ENCODE results near the gene ATXN3.
"Not testable (repeated sequence)": the region's sequence is repeated elsewhere in the genome, so short reads cannot be mapped to it uniquely, and the experiment has no call there.

Gene ATXN3

GRCh38 chr14:92074555-92074954 is 31.8 kb downstream of the ATXN3 start:
- no peak overlapping the region for H3K14ac ChIP-seq (ENCODE audit: low read length)
- no peaks in the 10 kb centered on the region for H3K9me3 ChIP-seq (ENCODE audit: insufficient read depth, low read depth, low read length)
- peaks cover 9 to 10% of the 10 kb centered on the region in 2 experiments for H3K36me3 ChIP-seq (ENCODE audit: control insufficient read depth in 1 of 2, insufficient read depth in 2 of 2, low read length in 2 of 2)
- H2BK12ac ChIP-seq (ENCODE audit: low read length) = no peak overlapping the region
- H3K79me2 ChIP-seq (ENCODE audit: control insufficient read depth, insufficient read depth, low read length, poor library complexity) = no peaks in the 10 kb centered on the region
- no peak overlapping the region for H4K12ac ChIP-seq (ENCODE audit: low read depth, low read length)
- no peak overlapping the region for H3K4ac ChIP-seq (ENCODE audit: low read depth, low read length)
- no peaks in the 10 kb centered on the region for H3K79me1 ChIP-seq (ENCODE audit: low read length)
- H4K8ac ChIP-seq (ENCODE audit: low read depth, low read length) = no peak overlapping the region
- H3K9ac ChIP-seq (ENCODE audit: low read length) = no peak overlapping the region
- H2BK120ac ChIP-seq (ENCODE audit: insufficient read depth, low read length, poor library complexity) = no peak overlapping the region
- no peak overlapping the region for H3K18ac ChIP-seq (ENCODE audit: low read length)
- no peak overlapping the region for H3K4me2 ChIP-seq (ENCODE audit: low read length)
- no peaks in the 10 kb centered on the region for H3K27me3 ChIP-seq (ENCODE audit: insufficient read depth, low read length)
- DNase-seq = no peak
- no peak overlapping the region for H2AK5ac ChIP-seq (ENCODE audit: low read length)
- H4K91ac ChIP-seq (ENCODE audit: low read depth, low read length) = no peak overlapping the region
- H2AFZ ChIP-seq (ENCODE audit: insufficient read depth, low read length, poor library complexity) = no peak overlapping the region
- no peak overlapping the region for H3K23ac ChIP-seq (ENCODE audit: low read length)
- H3K4me1 ChIP-seq (ENCODE audit: control insufficient read depth in 1 of 2, insufficient read depth in 2 of 2, low read length in 2 of 2) = no peaks in the 10 kb centered on the region
- no peak overlapping the region for H2BK5ac ChIP-seq (ENCODE audit: low read depth, low read length, poor library complexity)
- no peak overlapping the region for H3K4me3 ChIP-seq (ENCODE audit: low read depth, low read length)
- no peak overlapping the region for H3K27ac ChIP-seq (ENCODE audit: low read depth, low read length)

- no peak overlapping the region for H2AFZ ChIP-seq (ENCODE audit: insufficient read depth, low read length, poor library complexity)
- H3K4me1 ChIP-seq (ENCODE audit: control insufficient read depth in 1 of 2, insufficient read depth in 2 of 2, low read length in 2 of 2) = peaks cover 0 to 2% of the 10 kb centered on the region in 2 experiments
- no peak for DNase-seq
- no peak overlapping the region for H4K12ac ChIP-seq (ENCODE audit: low read depth, low read length)
- no peak overlapping the region for H3K9ac ChIP-seq (ENCODE audit: low read length)
- H2BK120ac ChIP-seq (ENCODE audit: insufficient read depth, low read length, poor library complexity) = no peak overlapping the region
- H3K4ac ChIP-seq (ENCODE audit: low read depth, low read length) = no peak overlapping the region
- H3K4me3 ChIP-seq (ENCODE audit: low read depth, low read length) = no peak overlapping the region
- H3K14ac ChIP-seq (ENCODE audit: low read length) = no peak overlapping the region
- H3K79me2 ChIP-seq (ENCODE audit: control insufficient read depth, insufficient read depth, low read length, poor library complexity) = no peaks in the 10 kb centered on the region
- no peak overlapping the region for H4K8ac ChIP-seq (ENCODE audit: low read depth, low read length)
- H2BK12ac ChIP-seq (ENCODE audit: low read length) = no peak overlapping the region
- no peak overlapping the region for H3K27ac ChIP-seq (ENCODE audit: low read depth, low read length)
- no peak overlapping the region for H3K18ac ChIP-seq (ENCODE audit: low read length)
- no peak overlapping the region for H4K91ac ChIP-seq (ENCODE audit: low read depth, low read length)
- H3K23ac ChIP-seq (ENCODE audit: low read length) = no peak overlapping the region
- no peaks in the 10 kb centered on the region for H3K9me3 ChIP-seq (ENCODE audit: insufficient read depth, low read depth, low read length)
- H3K36me3 ChIP-seq (ENCODE audit: control insufficient read depth in 1 of 2, insufficient read depth in 2 of 2, low read length in 2 of 2) = no peaks in the 10 kb centered on the region
- H2AK5ac ChIP-seq (ENCODE audit: low read length) = no peak overlapping the region
- WGBS (ENCODE audit: extremely low coverage, insufficient coverage, insufficient read length) = no CpG with 5 or more reads among the region's 9 CpGs
- no peaks in the 10 kb centered on the region for H3K27me3 ChIP-seq (ENCODE audit: insufficient read depth, low read length)
- no peak overlapping the region for H3K4me2 ChIP-seq (ENCODE audit: low read length)
- H3K79me1 ChIP-seq (ENCODE audit: low read length) = no peaks in the 10 kb centered on the region
- no peak overlapping the region for H2BK5ac ChIP-seq (ENCODE audit: low read depth, low read length, poor library complexity)
These were observed 48.1 kb downstream of the ATXN3 start for GRCh38 chr14:92058006-92058917.

- WGBS (ENCODE audit: extremely low coverage, insufficient coverage, insufficient read length) = no CpG with 5 or more reads among the region's 3 CpGs
- H3K9ac ChIP-seq (ENCODE audit: low read length) = no peak overlapping the region
These were observed 56.6 kb downstream of the ATXN3 start for GRCh38 chr14:92049781-92050180.

DNA sequence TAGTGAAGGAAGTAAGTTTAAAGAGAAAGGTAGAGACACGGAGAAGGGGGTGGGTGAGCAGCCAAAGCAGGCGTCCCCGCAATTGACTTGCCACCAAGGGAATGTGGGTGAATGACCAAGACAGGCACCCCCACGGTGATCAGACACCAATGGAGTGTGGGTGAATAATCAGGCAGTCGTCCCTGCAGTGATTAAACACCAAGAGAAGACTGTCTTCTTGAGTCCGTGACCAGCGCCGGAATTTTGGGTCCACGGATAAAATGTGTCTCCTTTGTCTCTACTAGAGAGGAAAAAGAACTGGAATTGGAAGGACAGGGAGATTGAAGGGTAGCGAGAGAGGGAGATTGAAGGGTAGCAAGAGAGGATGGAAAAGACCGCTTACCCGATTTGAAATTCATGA is 57.2 kb downstream of the ATXN3 start:
- not testable (repeated sequence) for H2AFZ ChIP-seq (ENCODE audit: insufficient read depth, low read length, poor library complexity); H3K9me3 ChIP-seq (ENCODE audit: insufficient read depth, low read depth, low read length); H3K27ac ChIP-seq (ENCODE audit: low read depth, low read length); H4K91ac ChIP-seq (ENCODE audit: low read depth, low read length); H2BK120ac ChIP-seq (ENCODE audit: insufficient read depth, low read length, poor library complexity); DNase-seq; H3K36me3 ChIP-seq (ENCODE audit: control insufficient read depth in 1 of 2, insufficient read depth in 2 of 2, low read length in 2 of 2); H2BK5ac ChIP-seq (ENCODE audit: low read depth, low read length, poor library complexity); H3K4me3 ChIP-seq (ENCODE audit: low read depth, low read length); H3K14ac ChIP-seq (ENCODE audit: low read length); H3K79me2 ChIP-seq (ENCODE audit: control insufficient read depth, insufficient read depth, low read length, poor library complexity); H3K4me1 ChIP-seq (ENCODE audit: control insufficient read depth in 1 of 2, insufficient read depth in 2 of 2, low read length in 2 of 2); H3K23ac ChIP-seq (ENCODE audit: low read length); H3K4me2 ChIP-seq (ENCODE audit: low read length); H3K27me3 ChIP-seq (ENCODE audit: insufficient read depth, low read length); H3K18ac ChIP-seq (ENCODE audit: low read length); H2BK12ac ChIP-seq (ENCODE audit: low read length); H2AK5ac ChIP-seq (ENCODE audit: low read length); H3K9ac ChIP-seq (ENCODE audit: low read length); H4K12ac ChIP-seq (ENCODE audit: low read depth, low read length); H3K4ac ChIP-seq (ENCODE audit: low read depth, low read length); H3K79me1 ChIP-seq (ENCODE audit: low read length); H4K8ac ChIP-seq (ENCODE audit: low read depth, low read length)
- WGBS (ENCODE audit: extremely low coverage, insufficient coverage, insufficient read length) = no CpG with 5 or more reads among the region's 12 CpGs

More at GRCh38 chr14:92049781-92050180, 56.6 kb downstream of the ATXN3 start:
- H3K27ac ChIP-seq (ENCODE audit: low read depth, low read length) = no peak overlapping the region
- H3K79me2 ChIP-seq (ENCODE audit: control insufficient read depth, insufficient read depth, low read length, poor library complexity) = no peaks in the 10 kb centered on the region
- no peaks in the 10 kb centered on the region for H3K27me3 ChIP-seq (ENCODE audit: insufficient read depth, low read length)
- no peak overlapping the region for H3K4me2 ChIP-seq (ENCODE audit: low read length)
- no peak overlapping the region for H3K4ac ChIP-seq (ENCODE audit: low read depth, low read length)
- no peak overlapping the region for H2BK120ac ChIP-seq (ENCODE audit: insufficient read depth, low read length, poor library complexity)
- no peak overlapping the region for H2BK5ac ChIP-seq (ENCODE audit: low read depth, low read length, poor library complexity)
- no peak overlapping the region for H2BK12ac ChIP-seq (ENCODE audit: low read length)
- no peak overlapping the region for H4K8ac ChIP-seq (ENCODE audit: low read depth, low read length)
- peaks cover 3% of the 10 kb centered on the region in 2 experiments for H3K36me3 ChIP-seq (ENCODE audit: control insufficient read depth in 1 of 2, insufficient read depth in 2 of 2, low read length in 2 of 2)
- no peak overlapping the region for H2AFZ ChIP-seq (ENCODE audit: insufficient read depth, low read length, poor library complexity)
- H3K9me3 ChIP-seq (ENCODE audit: insufficient read depth, low read depth, low read length) = no peaks in the 10 kb centered on the region
- H3K14ac ChIP-seq (ENCODE audit: low read length) = no peak overlapping the region
- no peak overlapping the region for H4K12ac ChIP-seq (ENCODE audit: low read depth, low read length)
- no peak for DNase-seq
- no peak overlapping the region for H3K23ac ChIP-seq (ENCODE audit: low read length)
- no peak overlapping the region for H4K91ac ChIP-seq (ENCODE audit: low read depth, low read length)
- no peak overlapping the region for H3K18ac ChIP-seq (ENCODE audit: low read length)
- no peak overlapping the region for H2AK5ac ChIP-seq (ENCODE audit: low read length)
- H3K79me1 ChIP-seq (ENCODE audit: low read length) = no peaks in the 10 kb centered on the region
- H3K4me1 ChIP-seq (ENCODE audit: control insufficient read depth in 1 of 2, insufficient read depth in 2 of 2, low read length in 2 of 2) = no peaks in the 10 kb centered on the region
- no peak overlapping the region for H3K4me3 ChIP-seq (ENCODE audit: low read depth, low read length)
